Suprapubic skin (tissue), 4 donors: ENCODE results near the gene SNX24.

ENCODE experiments used
- POLR2A ChIP-seq, 2 donors: fragments of 450-650 bp; IDR thresholded peaks; one replicate each; pipeline ENCODE4 v1.6.1; 2017; ENCODE audit warnings: antibody characterized with exemption in 2 of 2, mild to moderate bottlenecking in 2 of 2, moderate library complexity in 2 of 2
- POLR2AphosphoS5 ChIP-seq, 3 donors: sonication (generic); formaldehyde crosslinking; IDR thresholded peaks; one replicate each; pipeline ENCODE4 v1.6.1; 2017; ENCODE audit warnings: antibody characterized with exemption in 3 of 3

DNA sequence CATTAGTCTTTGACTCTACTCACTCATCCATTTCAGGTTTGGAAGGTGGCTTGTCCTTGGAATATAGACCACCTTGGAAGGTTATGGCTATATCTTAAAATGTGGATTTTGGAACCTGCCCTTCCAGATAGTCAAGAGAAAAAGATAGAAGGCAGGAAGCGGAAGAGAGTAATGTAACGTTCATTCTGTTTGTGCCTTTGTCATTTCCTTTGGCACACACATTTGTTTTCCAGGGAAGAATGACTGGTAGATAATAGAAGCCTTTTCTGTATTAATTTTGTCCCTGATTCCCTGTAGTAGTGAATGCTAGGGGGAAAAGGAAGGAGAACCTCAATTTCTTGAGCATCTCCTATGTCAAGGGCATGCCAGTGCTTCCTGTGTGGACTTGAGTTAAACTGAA, 136.4 kb downstream of the SNX24 start:
- TF ChIP-seq POLR2A (IDR thresholded peaks at IDR 0.05) (no peak), POLR2AphosphoS5 (IDR thresholded peaks at IDR 0.05) (no peak)
